AG20443 (cell line): Measurements from ENCODE around the gene MMRN2.
A peak's percentile ranks its signal among the peaks of the same experiment; 100 is the strongest.
"Not testable (repeated sequence)": the region's sequence is repeated elsewhere in the genome, so short reads cannot be mapped to it uniquely, and the experiment has no call there.

Experiments used
- DNase-seq: peaks from one replicate; pipeline ENCODE4 v3.0.0; 2012; ENCODE audit warnings: low spot score, mixed read lengths

MMRN2 gene, protein sequence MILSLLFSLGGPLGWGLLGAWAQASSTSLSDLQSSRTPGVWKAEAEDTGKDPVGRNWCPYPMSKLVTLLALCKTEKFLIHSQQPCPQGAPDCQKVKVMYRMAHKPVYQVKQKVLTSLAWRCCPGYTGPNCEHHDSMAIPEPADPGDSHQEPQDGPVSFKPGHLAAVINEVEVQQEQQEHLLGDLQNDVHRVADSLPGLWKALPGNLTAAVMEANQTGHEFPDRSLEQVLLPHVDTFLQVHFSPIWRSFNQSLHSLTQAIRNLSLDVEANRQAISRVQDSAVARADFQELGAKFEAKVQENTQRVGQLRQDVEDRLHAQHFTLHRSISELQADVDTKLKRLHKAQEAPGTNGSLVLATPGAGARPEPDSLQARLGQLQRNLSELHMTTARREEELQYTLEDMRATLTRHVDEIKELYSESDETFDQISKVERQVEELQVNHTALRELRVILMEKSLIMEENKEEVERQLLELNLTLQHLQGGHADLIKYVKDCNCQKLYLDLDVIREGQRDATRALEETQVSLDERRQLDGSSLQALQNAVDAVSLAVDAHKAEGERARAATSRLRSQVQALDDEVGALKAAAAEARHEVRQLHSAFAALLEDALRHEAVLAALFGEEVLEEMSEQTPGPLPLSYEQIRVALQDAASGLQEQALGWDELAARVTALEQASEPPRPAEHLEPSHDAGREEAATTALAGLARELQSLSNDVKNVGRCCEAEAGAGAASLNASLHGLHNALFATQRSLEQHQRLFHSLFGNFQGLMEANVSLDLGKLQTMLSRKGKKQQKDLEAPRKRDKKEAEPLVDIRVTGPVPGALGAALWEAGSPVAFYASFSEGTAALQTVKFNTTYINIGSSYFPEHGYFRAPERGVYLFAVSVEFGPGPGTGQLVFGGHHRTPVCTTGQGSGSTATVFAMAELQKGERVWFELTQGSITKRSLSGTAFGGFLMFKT

DNA sequence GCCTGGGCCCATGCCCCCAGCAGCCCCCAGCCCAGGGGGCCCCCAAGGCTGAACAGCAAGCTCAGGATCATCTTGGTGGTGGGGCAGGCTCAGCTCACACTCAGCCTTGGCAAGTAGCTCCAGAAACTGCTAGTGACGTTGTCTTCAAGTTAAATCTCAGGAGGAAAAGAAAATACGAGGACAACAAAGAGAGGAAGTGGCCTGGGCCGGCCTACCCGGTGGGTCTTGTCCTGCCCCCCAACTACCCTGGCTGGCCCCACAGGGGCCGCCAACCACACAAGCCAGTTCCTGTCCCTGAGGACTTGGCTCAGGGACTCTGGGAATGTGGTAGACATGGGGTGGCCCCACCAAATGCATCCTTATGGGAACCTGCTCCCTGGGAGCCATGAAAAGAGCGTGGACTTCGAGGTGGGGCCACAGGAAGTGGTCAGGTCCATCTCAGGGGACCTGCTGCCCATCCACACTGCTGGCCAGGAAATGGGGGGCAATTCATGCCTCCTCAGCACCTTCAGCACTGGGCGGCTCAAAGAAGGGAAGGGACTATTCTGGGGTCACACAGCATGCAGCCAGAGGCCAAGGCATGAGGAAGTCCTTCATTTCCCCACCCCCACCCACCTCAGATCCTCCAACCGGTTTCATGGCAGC is at the start of gene MMRN2:
Gene MMRN2 (minus strand): TSS at position 145 of the 645 bp plus-strand sequence. CDS start 74 bp downstream, at position 71.
- no peak for DNase-seq

DNA sequence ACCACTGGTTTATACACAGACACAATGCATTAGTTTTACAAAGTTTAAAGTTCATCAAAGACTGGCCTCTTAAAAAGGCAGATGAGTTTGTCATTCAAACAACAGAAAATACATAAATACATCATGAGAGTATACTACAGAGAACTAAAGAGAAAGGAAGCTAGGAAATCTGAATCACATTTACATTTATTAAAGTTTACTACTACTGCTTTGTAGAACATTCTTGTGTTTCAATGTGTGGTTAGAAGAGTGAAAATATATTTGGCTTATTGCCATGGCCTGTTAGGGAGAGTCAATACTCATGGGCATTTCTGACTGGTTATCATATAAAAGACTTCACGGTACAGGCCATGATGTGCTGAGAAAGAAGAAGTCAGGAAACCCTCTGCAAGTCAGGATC is 49.7 kb upstream of the MMRN2 start:
- not testable (repeated sequence) for DNase-seq

- no peak for DNase-seq
These were observed 43.1 kb upstream of the MMRN2 start for GRCh38 chr10:87000491-87000890.

- DNase-seq, result not testable (repeated sequence)
These were observed 42.5 kb upstream of the MMRN2 start for GRCh38 chr10:86999802-87000403.

DNA sequence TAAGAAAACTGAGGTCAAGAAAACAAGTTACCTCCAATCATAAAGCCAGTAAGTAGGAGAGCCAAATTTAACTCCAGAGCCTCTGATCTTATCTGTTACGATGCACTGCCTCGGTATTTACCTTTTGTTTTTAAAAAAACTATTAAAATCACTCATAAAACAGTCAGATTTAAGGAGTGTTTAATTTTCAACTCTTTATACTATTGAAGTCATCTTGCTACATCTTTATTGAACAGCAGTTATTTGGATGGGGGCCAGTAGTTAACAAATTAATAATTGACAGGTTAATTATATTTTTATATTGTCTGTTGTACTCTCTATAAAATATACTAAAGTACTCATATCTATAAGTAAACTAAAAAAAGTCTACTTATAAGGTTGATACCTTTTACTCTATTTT is 35.5 kb upstream of the MMRN2 start:
- no peak for DNase-seq

DNA sequence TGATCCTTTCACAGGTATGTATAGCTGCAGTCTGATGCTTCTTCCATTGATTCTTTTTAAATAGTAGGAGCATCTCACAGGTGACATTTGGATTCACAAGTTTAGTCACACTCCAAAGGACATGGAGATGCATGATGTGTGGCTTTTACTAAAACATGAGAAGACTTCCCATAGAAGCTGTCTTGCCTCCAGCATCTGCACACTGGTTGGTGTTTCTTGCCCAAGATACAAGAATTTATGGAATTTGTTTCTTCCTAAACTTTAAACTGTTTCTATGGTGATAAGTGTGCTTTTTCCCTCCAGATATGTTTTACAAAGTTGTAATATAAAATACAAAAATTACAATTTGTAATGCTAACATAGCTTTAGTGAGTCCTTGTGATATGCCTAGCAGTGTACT is 35.0 kb upstream of the MMRN2 start:
- peak; percentile 17 for DNase-seq

- DNase-seq, result not testable (repeated sequence)
These were observed 33.9 kb upstream of the MMRN2 start for GRCh38 chr10:86991362-86991761.

DNA sequence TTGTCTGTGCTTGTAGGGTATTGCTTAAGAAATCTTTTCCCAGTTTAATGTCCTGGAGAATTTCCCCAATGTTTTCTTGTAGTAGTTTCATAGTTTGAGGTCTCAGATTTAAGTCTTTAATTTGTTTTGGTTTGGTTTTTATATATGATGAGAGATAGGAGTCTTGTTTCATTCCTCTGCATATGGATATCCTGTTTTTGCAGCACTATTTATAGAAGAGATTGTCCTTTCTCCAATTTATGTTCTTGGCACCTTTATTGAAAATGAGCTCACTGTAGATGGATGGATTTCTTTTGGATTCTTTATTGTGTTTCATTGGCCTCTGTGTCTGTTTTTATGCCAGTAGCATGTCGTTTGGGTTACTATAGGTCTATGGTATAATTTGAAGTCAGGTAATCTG is 31.1 kb upstream of the MMRN2 start:
- no peak for DNase-seq

- not testable (repeated sequence) for DNase-seq
These were observed 27.1 kb upstream of the MMRN2 start for GRCh38 chr10:86984498-86984897.

DNA sequence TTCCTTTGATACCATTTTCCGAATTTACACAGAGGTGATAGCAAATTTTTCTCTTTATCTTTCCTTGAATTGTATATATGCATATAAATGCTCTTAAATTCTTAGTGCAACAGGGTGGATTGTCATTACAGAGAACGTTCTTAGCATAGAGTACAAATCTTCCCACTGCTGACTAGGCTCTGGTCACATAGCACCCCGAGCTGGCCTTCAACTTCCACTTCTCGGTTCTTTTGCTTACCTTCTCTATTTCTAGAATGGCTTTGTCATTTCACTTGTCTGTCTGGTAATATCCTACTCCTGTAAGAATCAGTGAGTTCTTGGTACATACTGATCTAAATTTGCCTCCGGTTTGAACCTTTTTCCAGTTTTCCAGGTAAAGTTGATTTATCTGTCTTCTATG is 24.3 kb upstream of the MMRN2 start:
- DNase-seq, result no peak

GRCh38 chr10:86981020-86981419 is 23.6 kb upstream of the MMRN2 start:
- not testable (repeated sequence) for DNase-seq

GRCh38 chr10:86979977-86980448 is 22.6 kb upstream of the MMRN2 start:
- peak; percentile 66 for DNase-seq

DNA sequence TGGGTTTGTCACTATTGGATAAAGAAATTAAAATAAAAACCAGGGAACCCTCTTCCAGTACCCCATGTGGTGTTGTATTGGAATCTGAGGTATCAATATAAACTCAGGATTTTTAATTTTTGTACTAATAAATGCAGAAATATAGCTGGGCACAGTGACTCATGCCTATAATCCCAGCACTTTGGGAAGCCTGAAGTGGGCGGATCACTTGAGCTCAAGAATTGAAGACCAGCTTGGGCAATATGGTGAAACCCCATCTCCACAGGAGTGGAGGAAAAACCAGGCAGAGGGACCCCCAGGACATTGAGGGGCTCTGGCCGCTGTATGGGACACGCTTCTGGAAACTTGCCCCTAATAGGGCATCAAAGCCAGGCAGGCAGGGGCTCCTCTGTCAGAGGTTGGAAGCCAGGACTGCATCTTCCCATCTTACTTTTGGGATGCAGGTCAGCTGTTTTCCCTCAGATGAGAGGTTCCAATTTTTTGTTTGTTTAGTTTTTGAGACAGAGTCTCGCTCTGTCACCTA is 21.9 kb upstream of the MMRN2 start:
- no peak for DNase-seq

GRCh38 chr10:86978457-86978856 is 21.0 kb upstream of the MMRN2 start:
- DNase-seq, result not testable (repeated sequence)

- no peak for DNase-seq
These were observed 19.1 kb upstream of the MMRN2 start for GRCh38 chr10:86976362-86977056.

DNA sequence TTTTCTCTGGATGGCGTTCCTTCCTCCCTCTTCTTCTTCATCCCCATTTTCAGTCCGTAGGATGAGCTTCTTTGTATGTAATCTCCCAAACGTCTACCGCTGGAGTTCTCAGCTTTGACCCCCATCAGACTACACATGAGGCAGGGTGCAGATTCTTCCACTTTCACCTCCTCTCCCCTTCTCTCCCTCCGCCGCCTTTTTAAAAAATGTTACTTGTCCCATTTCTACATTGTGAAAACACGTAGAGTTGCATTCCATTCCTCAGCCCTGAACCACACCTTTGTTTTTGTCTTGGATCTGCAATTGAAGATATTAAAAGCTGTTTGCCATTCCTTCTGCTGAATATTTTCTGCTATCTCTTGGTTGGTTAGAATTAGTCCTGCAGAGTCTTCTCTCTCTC is 17.1 kb upstream of the MMRN2 start:
- no peak for DNase-seq

- DNase-seq, result no peak
These were observed 15.4 kb upstream of the MMRN2 start for GRCh38 chr10:86972613-86973380.

GRCh38 chr10:86971232-86971991 is 14.0 kb upstream of the MMRN2 start:
- DNase-seq, result peak; percentile 96

DNA sequence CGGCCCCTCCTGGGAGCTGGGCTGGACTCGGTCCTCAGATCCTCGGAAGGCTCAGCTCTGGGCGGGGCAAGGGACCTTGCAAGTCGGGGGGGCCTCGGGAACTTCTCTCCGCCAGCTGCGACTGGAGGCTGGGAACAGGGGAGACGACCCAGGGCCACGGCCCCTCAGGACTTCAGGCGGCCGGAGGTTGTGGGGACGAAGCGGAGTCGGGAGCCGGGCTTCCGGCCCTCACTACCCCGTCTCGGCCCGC is 13.5 kb upstream of the MMRN2 start:
- no peak for DNase-seq
